Colonic mucosa (tissue), 4 donors: ENCODE results near the gene ZNF208. TPM values are rescaled to one million over a fixed set of nuclear protein-coding genes. Genes with fewer than 3 reads are reported as not detected.

Experiments used
- DNase-seq: peaks from one replicate; pipeline ENCODE4 v3.0.0-alpha.2; 2020
- H3K27ac ChIP-seq: fragments of 200-600 bp; one replicate; pipeline ENCODE4 v1.8.0; 2021
- H3K27me3 ChIP-seq: fragments of 200-600 bp; one replicate; pipeline ENCODE4 v1.8.0; 2021
- H3K36me3 ChIP-seq: fragments of 200-600 bp; one replicate; pipeline ENCODE4 v1.8.0; 2021
- H3K4me1 ChIP-seq: fragments of 200-600 bp; one replicate; pipeline ENCODE4 v1.8.0; 2021; ENCODE audit warnings: mild to moderate bottlenecking
- H3K4me3 ChIP-seq: fragments of 200-600 bp; one replicate; pipeline ENCODE4 v1.8.0; 2021
- H3K9ac ChIP-seq, 2 donors: one replicate each; pipeline ENCODE4 v1.7.0; 2013; ENCODE audit warnings: control low read depth in 2 of 2, low read depth in 2 of 2, low read length in 2 of 2
- H3K9me3 ChIP-seq: fragments of 200-600 bp; one replicate; pipeline ENCODE4 v1.8.0; 2021
- CTCF ChIP-seq: fragments of 200-600 bp; IDR thresholded peaks from one replicate; pipeline ENCODE4 v1.8.0; 2022; ENCODE audit warnings: antibody characterized with exemption, mild to moderate bottlenecking
- intact Hi-C: fragments of 100-400 bp; cut with DNase I; formaldehyde crosslinking; loops from one replicate; pipeline ENCODE4 v1.14.1; 2022
- total RNA-seq, 2 donors: library from RNA; stranded (reverse); fragmentation: NEBNext Ultra II Directional in 1 of 2; extraction: Animal tissue kit (Norgen Biotek cat#: 25700) in 1 of 2; gene quantifications; one replicate each; pipeline ENCODE4 v1.2.1, GENCODE V29; 2021
- donor health status: healthy.
- donor health status: DM: no; HTN: no; CAD: no.
- donor health status: DM: no; HTN: no; CAD: no.

The ZNF208 gene
- total RNA-seq, 2 donors from 2014 or later, result 0.62 to 3.7 TPM

GRCh38 chr19:21947775-21948174, 63.0 kb downstream of the ZNF208 start:
- Histone ChIP-seq H3K9ac (no peak overlapping the region), H3K27ac (no peak overlapping the region), H3K36me3 (no peaks in the 10 kb centered on the region), H3K4me3 (no peak overlapping the region), H3K9me3 (no peaks in the 10 kb centered on the region), H3K27me3 (no peaks in the 10 kb centered on the region), H3K4me1 (no peaks in the 10 kb centered on the region)
- TF ChIP-seq CTCF, result no peak
- no peak for DNase-seq
- intact Hi-C loops, result no loop called here

GRCh38 chr19:21940684-21941083, 70.1 kb downstream of the ZNF208 start:
- Histone ChIP-seq H3K27ac (no peak overlapping the region), H3K4me1 (no peaks in the 10 kb centered on the region), H3K27me3 (no peaks in the 10 kb centered on the region), H3K9me3 (no peaks in the 10 kb centered on the region), H3K36me3 (no peaks in the 10 kb centered on the region), H3K4me3 (no peak overlapping the region), H3K9ac (no peak overlapping the region)
- intact Hi-C loops, result no loop called here
- DNase-seq, result no peak
- no peak for TF ChIP-seq CTCF

- Histone ChIP-seq H3K4me3 (no peak overlapping the region), H3K9ac (no peak overlapping the region), H3K36me3 (no peaks in the 10 kb centered on the region), H3K4me1 (no peaks in the 10 kb centered on the region), H3K27ac (no peak overlapping the region), H3K27me3 (no peaks in the 10 kb centered on the region), H3K9me3 (no peaks in the 10 kb centered on the region)
- TF ChIP-seq CTCF, result no peak
- DNase-seq, result no peak
- intact Hi-C loops, result no loop called here
These were observed 76.2 kb downstream of the ZNF208 start for GRCh38 chr19:21934593-21934992.

- intact Hi-C loops, result no loop called here
- TF ChIP-seq CTCF, result no peak
- Histone ChIP-seq H3K9me3 (no peaks in the 10 kb centered on the region), H3K27ac (no peak overlapping the region), H3K27me3 (no peaks in the 10 kb centered on the region), H3K9ac (no peak overlapping the region), H3K4me1 (no peaks in the 10 kb centered on the region), H3K36me3 (no peaks in the 10 kb centered on the region), H3K4me3 (no peak overlapping the region)
- DNase-seq, result no peak
These were observed 76.6 kb downstream of the ZNF208 start for GRCh38 chr19:21934131-21934530.

GRCh38 chr19:21922276-21922675, 88.5 kb downstream of the ZNF208 start:
- Histone ChIP-seq H3K4me3 (no peak overlapping the region), H3K9ac (no peak overlapping the region), H3K36me3 (no peaks in the 10 kb centered on the region), H3K27me3 (no peaks in the 10 kb centered on the region), H3K27ac (no peak overlapping the region), H3K9me3 (no peaks in the 10 kb centered on the region), H3K4me1 (no peaks in the 10 kb centered on the region)
- intact Hi-C loops, result no loop called here
- DNase-seq, result no peak
- TF ChIP-seq CTCF, result no peak

GRCh38 chr19:21921691-21922180, 89.0 kb downstream of the ZNF208 start:
- H3K9ac ChIP-seq, result no peak overlapping the region
- TF ChIP-seq CTCF, result no peak
- no peaks in the 10 kb centered on the region for H3K4me1 ChIP-seq
- no peaks in the 10 kb centered on the region for H3K27me3 ChIP-seq
- DNase-seq, result no peak
- no peak overlapping the region for H3K27ac ChIP-seq
- H3K4me3 ChIP-seq, result no peak overlapping the region
- intact Hi-C loops, result no loop called here
- no peaks in the 10 kb centered on the region for H3K36me3 ChIP-seq
- no peaks in the 10 kb centered on the region for H3K9me3 ChIP-seq
